A673 (cell line): ENCODE results near the gene SMG7. TPM values are rescaled to one million over a fixed set of nuclear protein-coding genes. Genes with fewer than 3 reads are reported as not detected.

Experiments
- BruUV-seq: library from RNA; stranded (reverse); fragments of 400-500 nt; replicated peaks from 2 replicates; lab custom pipeline; 2021; lab: Mats Ljungman, UMichigan
- CTCF ChIA-PET: fragments of 300-600 bp; sonication (Branson Sonifier 250); formaldehyde crosslinking; loops from one replicate; lab custom pipeline; 2022; ENCODE audit warnings: antibody characterized with exemption; lab: Charles Lee
- POLR2A ChIA-PET: fragments of 300-600 bp; sonication (Branson Sonifier 250); formaldehyde crosslinking; loops from one replicate; lab custom pipeline; 2022; ENCODE audit warnings: antibody characterized with exemption; ENCODE audit not compliant: low non-redundant PET; lab: Charles Lee
- DNase-seq: peaks from one replicate; pipeline ENCODE4 v3.0.0-alpha.2; 2015; ENCODE audit warnings: low spot score
- H3K27ac ChIP-seq: fragments of 200-600 bp; sonication (generic); 2 replicates; pipeline ENCODE4 v1.5.1; 2016; ENCODE audit warnings: mixed run types, low read depth, mild to moderate bottlenecking, mixed read lengths, antibody characterized with exemption, low read length; ENCODE audit not compliant: poor library complexity, severe bottlenecking
- H3K27me3 ChIP-seq: fragments of 200-600 bp; sonication (generic); replicated peaks from 2 replicates; pipeline ENCODE4 v1.6.1; 2017; ENCODE audit warnings: mixed run types, low read depth, mild to moderate bottlenecking, mixed read lengths, antibody characterized with exemption, low read length; ENCODE audit not compliant: insufficient read depth, poor library complexity
- H3K36me3 ChIP-seq: fragments of 200-600 bp; sonication (generic); 2 replicates; pipeline ENCODE4 v1.6.1; 2016; ENCODE audit warnings: mixed run types, mild to moderate bottlenecking, mixed read lengths, antibody characterized with exemption, low read length; ENCODE audit not compliant: insufficient read depth, poor library complexity, severe bottlenecking
- H3K4me1 ChIP-seq: fragments of 200-600 bp; sonication (generic); 2 replicates; pipeline ENCODE4 v1.6.1; 2017; ENCODE audit warnings: mixed run types, mild to moderate bottlenecking, mixed read lengths, antibody characterized with exemption, low read length; ENCODE audit not compliant: insufficient read depth, poor library complexity, severe bottlenecking
- H3K4me3 ChIP-seq: fragments of 200-600 bp; sonication (generic); 2 replicates; pipeline ENCODE4 v1.5.1; 2016; ENCODE audit warnings: low read depth, mixed run types, mild to moderate bottlenecking, mixed read lengths, low read length; ENCODE audit not compliant: poor library complexity, severe bottlenecking
- H3K9me3 ChIP-seq: fragments of 200-600 bp; sonication (generic); 2 replicates; pipeline ENCODE4 v1.6.1; 2016; ENCODE audit warnings: mixed run types, low read depth, mild to moderate bottlenecking, mixed read lengths, antibody characterized with exemption, low read length; ENCODE audit not compliant: poor library complexity, severe bottlenecking
- EZH2 ChIP-seq: fragments of 200-600 bp; sonication (generic); IDR thresholded peaks from 2 replicates; pipeline ENCODE4 v1.6.1; 2017; ENCODE audit warnings: borderline replicate concordance, low read depth, mild to moderate bottlenecking, mixed read lengths, antibody characterized with exemption, low read length; ENCODE audit not compliant: poor library complexity, severe bottlenecking
- intact Hi-C: fragments of 100-400 bp; cut with micrococcal nuclease; formaldehyde crosslinking; loops from one replicate; pipeline ENCODE4 v1.10.0; 2022; ENCODE audit not compliant: unreplicated experiment
- total RNA-seq: library from RNA; stranded (reverse); gene quantifications from 2 replicates; pipeline ENCODE4 v1.2.3, GENCODE V29; 2021
- TF ChIP-seq, protein P1 (sequence below): fragments of 300-800, 200-600 bp; sonication (generic); conservative IDR thresholded peaks from 2 replicates; pipeline ENCODE4 v1.5.1; 2017; ENCODE audit warnings: low read depth, mild to moderate bottlenecking, antibody characterized with exemption, low read length, moderate library complexity, mixed read lengths

Gene SMG7
- total RNA-seq, 1 experiment from 2014 or later = 90.7 TPM

GRCh38 chr1:183584147-183584546 lies 111.8 kb downstream of the SMG7 start:
- Histone ChIP-seq H3K27me3 (no peaks in the 10 kb centered on the region), H3K9me3 (no peaks in the 10 kb centered on the region), H3K36me3 (no peaks in the 10 kb centered on the region), H3K27ac (no peak overlapping the region), H3K4me3 (no peak overlapping the region), H3K4me1 (no peaks in the 10 kb centered on the region)
- BruUV-seq = no TSS peak
- CTCF ChIA-PET = no interaction called here
- TF ChIP-seq, protein P1, sequence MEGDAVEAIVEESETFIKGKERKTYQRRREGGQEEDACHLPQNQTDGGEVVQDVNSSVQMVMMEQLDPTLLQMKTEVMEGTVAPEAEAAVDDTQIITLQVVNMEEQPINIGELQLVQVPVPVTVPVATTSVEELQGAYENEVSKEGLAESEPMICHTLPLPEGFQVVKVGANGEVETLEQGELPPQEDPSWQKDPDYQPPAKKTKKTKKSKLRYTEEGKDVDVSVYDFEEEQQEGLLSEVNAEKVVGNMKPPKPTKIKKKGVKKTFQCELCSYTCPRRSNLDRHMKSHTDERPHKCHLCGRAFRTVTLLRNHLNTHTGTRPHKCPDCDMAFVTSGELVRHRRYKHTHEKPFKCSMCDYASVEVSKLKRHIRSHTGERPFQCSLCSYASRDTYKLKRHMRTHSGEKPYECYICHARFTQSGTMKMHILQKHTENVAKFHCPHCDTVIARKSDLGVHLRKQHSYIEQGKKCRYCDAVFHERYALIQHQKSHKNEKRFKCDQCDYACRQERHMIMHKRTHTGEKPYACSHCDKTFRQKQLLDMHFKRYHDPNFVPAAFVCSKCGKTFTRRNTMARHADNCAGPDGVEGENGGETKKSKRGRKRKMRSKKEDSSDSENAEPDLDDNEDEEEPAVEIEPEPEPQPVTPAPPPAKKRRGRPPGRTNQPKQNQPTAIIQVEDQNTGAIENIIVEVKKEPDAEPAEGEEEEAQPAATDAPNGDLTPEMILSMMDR = no peak
- TF ChIP-seq EZH2 = no peak
- no peak for DNase-seq
- POLR2A ChIA-PET = no interaction called here
- intact Hi-C loops = no loop called here

GRCh38 chr1:183585038-183585437 lies 112.7 kb downstream of the SMG7 start:
- H3K4me3 ChIP-seq = no peak overlapping the region
- CTCF ChIA-PET = no interaction called here
- intact Hi-C loops = no loop called here
- BruUV-seq = no TSS peak
- H3K9me3 ChIP-seq = no peaks in the 10 kb centered on the region
- no peaks in the 10 kb centered on the region for H3K27me3 ChIP-seq
- H3K27ac ChIP-seq = no peak overlapping the region
- no peak for TF ChIP-seq EZH2
- TF ChIP-seq, protein P1 = no peak
- no peaks in the 10 kb centered on the region for H3K36me3 ChIP-seq
- no peaks in the 10 kb centered on the region for H3K4me1 ChIP-seq
- POLR2A ChIA-PET = no interaction called here
- DNase-seq = no peak

GRCh38 chr1:183586455-183586854 lies 114.2 kb downstream of the SMG7 start:
- no peak overlapping the region for H3K4me3 ChIP-seq
- TF ChIP-seq EZH2 = no peak
- no peaks in the 10 kb centered on the region for H3K36me3 ChIP-seq
- no peaks in the 10 kb centered on the region for H3K9me3 ChIP-seq
- H3K4me1 ChIP-seq = no peaks in the 10 kb centered on the region
- ChIA-PET CTCF (no interaction called here), POLR2A (no interaction called here)
- intact Hi-C loops = no loop called here
- no peak overlapping the region for H3K27ac ChIP-seq
- no peak for DNase-seq
- H3K27me3 ChIP-seq = no peaks in the 10 kb centered on the region
- no TSS peak for BruUV-seq

DNA sequence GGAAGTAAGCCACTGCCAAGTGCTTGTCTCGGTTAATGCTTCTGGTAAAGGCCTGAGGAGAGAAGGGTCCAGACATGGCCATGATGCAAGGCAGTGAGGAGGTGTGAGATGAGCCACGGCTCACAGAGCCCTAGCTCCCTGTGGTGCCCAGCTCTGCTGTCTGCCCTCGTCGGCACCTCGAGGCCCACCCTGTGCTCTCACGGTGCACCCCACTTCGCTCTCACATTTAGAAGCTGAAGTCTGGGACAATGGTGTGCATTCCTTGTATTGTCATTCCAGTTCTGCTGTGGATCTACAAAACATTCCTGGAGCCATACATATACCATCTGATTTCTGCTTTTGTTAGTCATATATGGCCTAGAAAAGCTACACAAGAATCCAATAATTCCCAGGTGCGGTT lies 114.6 kb downstream of the SMG7 start:
- ChIA-PET POLR2A (no interaction called here), CTCF (no interaction called here)

More for the DNA sequence above, 114.6 kb downstream of the SMG7 start:
- no TSS peak for BruUV-seq
- DNase-seq = no peak
- Histone ChIP-seq H3K4me3 (no peak overlapping the region), H3K9me3 (no peaks in the 10 kb centered on the region), H3K4me1 (no peaks in the 10 kb centered on the region), H3K27ac (no peak overlapping the region), H3K36me3 (no peaks in the 10 kb centered on the region), H3K27me3 (no peaks in the 10 kb centered on the region)
- TF ChIP-seq, protein P1 = no peak
- TF ChIP-seq EZH2 = no peak
- intact Hi-C loops = no loop called here
